ENCODE measurements around the gene MZB1. TPM values are rescaled to one million over a fixed set of nuclear protein-coding genes. Genes with fewer than 3 reads are reported as not detected.

MZB1 gene
- total RNA-seq, 1 donor from 2014 or later, result not detected

Other genes with a start within 250 kb of the MZB1 start
- 11.7 TPM for gene SIL1, start 191.5 kb downstream of the MZB1 start, total RNA-seq
- gene MATR3, start 96.2 kb downstream of the MZB1 start, total RNA-seq, result 769 TPM
- 111 TPM for gene PAIP2, start 48.1 kb downstream of the MZB1 start, total RNA-seq
- gene SLC23A1, start 6.6 kb downstream of the MZB1 start, total RNA-seq, result not detected
- gene PROB1, start 5.2 kb upstream of the MZB1 start, total RNA-seq, result 0.16 TPM
- 3.6 TPM for gene SPATA24, start 14.2 kb upstream of the MZB1 start, total RNA-seq
- gene DNAJC18, start 49.6 kb upstream of the MZB1 start, total RNA-seq, result 46.6 TPM
- 5.5 TPM for gene ECSCR, start 72.8 kb upstream of the MZB1 start, total RNA-seq
- not detected for gene SMIM33, start 81.1 kb upstream of the MZB1 start, total RNA-seq
- gene STING1, start 92.8 kb upstream of the MZB1 start, total RNA-seq, result 3.6 TPM
- 124 TPM for gene UBE2D2, start 171.4 kb upstream of the MZB1 start, total RNA-seq